GM23248 (cell line): ENCODE results near the gene P2RX2.

Source experiments
- EZH2 ChIP-seq: fragments of 200-600 bp; sonication (generic); IDR thresholded peaks from 2 replicates; pipeline ENCODE4 v1.6.1; 2018; ENCODE audit warnings: antibody characterized with exemption, mild to moderate bottlenecking; ENCODE audit not compliant: insufficient read depth, poor library complexity, severe bottlenecking
- EZH2phosphoT487 ChIP-seq: fragments of 200-600 bp; sonication (generic); IDR thresholded peaks from 2 replicates; pipeline ENCODE4 v1.6.1; 2018; ENCODE audit warnings: antibody characterized with exemption, moderate library complexity, mild to moderate bottlenecking, low read depth; ENCODE audit not compliant: insufficient read depth

DNA sequence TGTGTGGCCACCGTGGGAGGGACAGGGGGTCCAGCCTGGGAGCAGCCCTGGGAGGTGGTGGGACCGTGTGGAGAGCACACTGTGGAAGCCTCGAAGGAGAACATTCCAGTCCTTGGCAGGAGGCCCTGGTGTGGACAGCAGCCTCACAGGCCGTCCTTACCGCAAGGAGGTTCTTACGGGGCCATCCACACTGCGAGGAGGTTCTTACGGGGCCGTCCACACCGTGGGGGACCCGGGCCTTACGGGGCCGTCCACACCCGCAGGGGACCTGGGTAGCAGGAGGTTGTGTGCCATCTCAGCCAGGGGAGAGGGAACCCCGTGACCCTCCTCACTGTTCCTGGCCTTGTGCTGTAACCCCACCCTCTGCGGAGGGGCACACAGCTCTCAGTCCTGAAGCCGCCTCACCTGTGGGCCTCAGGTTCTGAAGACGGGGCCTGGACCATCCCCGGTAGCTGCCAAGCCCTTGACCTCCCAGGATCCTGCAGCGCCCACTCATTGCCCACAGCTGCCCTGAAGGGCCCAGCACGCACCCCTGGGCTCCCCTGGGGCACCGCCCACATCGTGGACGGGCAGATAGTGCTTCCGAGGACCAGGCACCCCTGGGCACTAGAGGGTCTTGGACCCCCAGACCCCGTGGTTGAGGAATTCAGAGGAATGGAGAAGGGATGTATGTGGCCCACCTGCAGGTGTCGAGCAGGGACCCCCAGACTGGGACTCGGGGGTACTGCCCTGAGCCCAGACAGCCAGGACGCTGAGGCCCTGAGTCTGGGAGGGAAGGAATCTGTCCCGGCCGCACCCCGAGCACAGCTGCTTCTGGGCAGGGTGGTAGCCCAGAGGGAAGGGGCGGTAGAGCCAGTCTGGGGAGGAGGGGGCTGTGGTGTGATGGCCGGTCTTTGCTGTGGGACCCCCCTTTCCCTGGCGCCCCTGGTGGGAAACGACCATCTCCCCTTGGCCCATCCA lies 45.5 kb upstream of the P2RX2 start:
- TF ChIP-seq EZH2 (no peak), EZH2phosphoT487 (no peak)
